PC-3 (cell line): ENCODE results near the gene ADRB2.

Source experiments
- CTCF ChIP-seq: fragments of 300-600 bp; sonication (generic); conservative IDR thresholded peaks from 2 replicates; pipeline ENCODE4 v1.5.1; 2017; ENCODE audit warnings: antibody characterized with exemption, low read depth, mild to moderate bottlenecking, low read length
- EZH2 ChIP-seq: fragments of 300-600 bp; sonication (generic); IDR thresholded peaks from one replicate; pipeline ENCODE4 v1.6.1; 2017; ENCODE audit warnings: antibody characterized with exemption, mild to moderate bottlenecking, low read length; ENCODE audit not compliant: unreplicated experiment

DNA sequence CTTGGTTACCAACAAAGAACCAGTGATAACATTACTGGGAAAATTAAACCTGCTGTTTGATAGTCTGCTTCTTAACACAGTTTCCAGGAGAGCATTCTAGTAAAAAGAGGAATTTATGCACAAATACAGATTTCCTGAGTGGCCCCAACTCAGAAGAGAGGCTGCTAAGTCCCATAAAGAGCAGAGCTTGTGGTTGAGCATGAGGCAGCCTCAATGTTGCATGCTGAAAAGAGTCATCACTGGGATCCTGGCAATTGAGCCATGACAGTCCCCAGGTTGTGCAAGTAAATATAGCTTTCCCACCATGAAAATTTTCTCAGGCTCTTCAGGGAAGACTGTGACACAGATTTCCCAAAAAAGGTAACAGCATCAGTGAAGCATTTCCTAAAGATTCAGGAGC, 47.5 kb upstream of the ADRB2 start:
- TF ChIP-seq CTCF (no peak), EZH2 (no peak)
